OCI-LY7 (cell line): ENCODE data around the gene UVSSA. TPM values are rescaled to one million over a fixed set of nuclear protein-coding genes. Genes with fewer than 3 reads are reported as not detected.

ENCODE experiments used
- BruUV-seq: library from RNA; stranded (reverse); fragments of 400-500 nt; replicated peaks from 2 replicates; lab custom pipeline; 2021; lab: Mats Ljungman, UMichigan
- CTCF ChIA-PET: fragments of 300-600 bp; sonication (Branson Sonifier 250); formaldehyde crosslinking; loops from one replicate; lab custom pipeline; 2022; ENCODE audit warnings: antibody characterized with exemption; ENCODE audit not compliant: unreplicated experiment; lab: Charles Lee
- POLR2A ChIA-PET: fragments of 300-600 bp; sonication (Branson Sonifier 250); formaldehyde crosslinking; loops from one replicate; lab custom pipeline; 2022; ENCODE audit warnings: antibody characterized with exemption; lab: Charles Lee
- DNase-seq: peaks from one replicate; pipeline ENCODE4 v3.0.0-alpha.2; 2015; ENCODE audit warnings: low spot score
- H2AFZ ChIP-seq: fragments of 200-600 bp; sonication (generic), shearing (Covaris generic); 2 replicates; pipeline ENCODE4 v1.6.1; 2014; ENCODE audit warnings: mild to moderate bottlenecking, antibody characterized with exemption, low read length, moderate library complexity
- H3K27ac ChIP-seq: fragments of 200-600 bp; sonication (generic); 2 replicates; pipeline ENCODE4 v1.5.1; 2014; ENCODE audit warnings: mixed run types, low read depth, mild to moderate bottlenecking, moderate library complexity, low read length, inconsistent platforms; ENCODE audit not compliant: poor library complexity, severe bottlenecking
- H3K36me3 ChIP-seq: fragments of 200-600 bp; sonication (generic); 2 replicates; pipeline ENCODE4 v1.6.1; 2014; ENCODE audit warnings: mild to moderate bottlenecking, antibody characterized with exemption, low read length, moderate library complexity, mixed read lengths; ENCODE audit not compliant: insufficient read depth
- H3K4me1 ChIP-seq: fragments of 200-600 bp; sonication (generic); 2 replicates; pipeline ENCODE4 v1.5.1; 2014; ENCODE audit warnings: mild to moderate bottlenecking, low read length; ENCODE audit not compliant: insufficient read depth, poor library complexity, severe bottlenecking
- H3K4me2 ChIP-seq: fragments of 200-600 bp; sonication (generic); 2 replicates; pipeline ENCODE4 v1.6.1; 2014; ENCODE audit warnings: mild to moderate bottlenecking, low read length
- H3K4me3 ChIP-seq: fragments of 200-600 bp; sonication (generic); 2 replicates; pipeline ENCODE4 v1.5.1; 2014; ENCODE audit warnings: mild to moderate bottlenecking, low read depth, low read length; ENCODE audit not compliant: poor library complexity, severe bottlenecking
- H3K79me2 ChIP-seq: fragments of 200-600 bp; sonication (generic); 2 replicates; pipeline ENCODE4 v1.6.1; 2016; ENCODE audit warnings: low read depth, mild to moderate bottlenecking, low read length, moderate library complexity, mixed read lengths; ENCODE audit not compliant: insufficient read depth
- H3K9me2 ChIP-seq: fragments of 200-600 bp; sonication (generic); 2 replicates; pipeline ENCODE4 v1.6.1; 2016; ENCODE audit warnings: mild to moderate bottlenecking, low read length, mixed read lengths; ENCODE audit not compliant: insufficient read depth
- H3K9me3 ChIP-seq: fragments of 200-600 bp; sonication (generic); 2 replicates; pipeline ENCODE4 v1.6.1; 2014; ENCODE audit warnings: mild to moderate bottlenecking, mixed run types, low read length, mixed read lengths
- H4K20me1 ChIP-seq: fragments of 200-600 bp; sonication (generic); 2 replicates; pipeline ENCODE4 v1.6.1; 2014; ENCODE audit warnings: mild to moderate bottlenecking, antibody characterized with exemption, low read length, moderate library complexity, mixed read lengths; ENCODE audit not compliant: insufficient read depth
- CTCF ChIP-seq: fragments of 200-600 bp; sonication (generic); conservative IDR thresholded peaks from 2 replicates; pipeline ENCODE4 v1.5.1; 2014; ENCODE audit warnings: mild to moderate bottlenecking, antibody characterized with exemption, low read length, moderate library complexity, mixed read lengths
- EZH2phosphoT487 ChIP-seq: fragments of 200-600 bp; sonication (generic); IDR thresholded peaks from 2 replicates; pipeline ENCODE4 v1.6.1; 2018; ENCODE audit warnings: low read depth, borderline replicate concordance, mild to moderate bottlenecking, mixed run types, antibody characterized with exemption, low read length, moderate library complexity, mixed read lengths
- intact Hi-C: fragments of 100-400 bp; cut with micrococcal nuclease; formaldehyde crosslinking; loops from one replicate; pipeline ENCODE4 v1.10.0; 2022; ENCODE audit not compliant: unreplicated experiment
- total RNA-seq, 2 experiments: library from RNA; depleted of rRNA in 1 of 2; stranded (reverse); fragments of >200 nt in 1 of 2; shearing (Covaris generic) in 1 of 2; gene quantifications; 2 replicates each; pipeline ENCODE4 v1.2.3, GENCODE V29; 2014 to 2022

Gene UVSSA
- total RNA-seq, 2 experiments from 2014 or later, result 13.2 to 43.2 TPM

DNA sequence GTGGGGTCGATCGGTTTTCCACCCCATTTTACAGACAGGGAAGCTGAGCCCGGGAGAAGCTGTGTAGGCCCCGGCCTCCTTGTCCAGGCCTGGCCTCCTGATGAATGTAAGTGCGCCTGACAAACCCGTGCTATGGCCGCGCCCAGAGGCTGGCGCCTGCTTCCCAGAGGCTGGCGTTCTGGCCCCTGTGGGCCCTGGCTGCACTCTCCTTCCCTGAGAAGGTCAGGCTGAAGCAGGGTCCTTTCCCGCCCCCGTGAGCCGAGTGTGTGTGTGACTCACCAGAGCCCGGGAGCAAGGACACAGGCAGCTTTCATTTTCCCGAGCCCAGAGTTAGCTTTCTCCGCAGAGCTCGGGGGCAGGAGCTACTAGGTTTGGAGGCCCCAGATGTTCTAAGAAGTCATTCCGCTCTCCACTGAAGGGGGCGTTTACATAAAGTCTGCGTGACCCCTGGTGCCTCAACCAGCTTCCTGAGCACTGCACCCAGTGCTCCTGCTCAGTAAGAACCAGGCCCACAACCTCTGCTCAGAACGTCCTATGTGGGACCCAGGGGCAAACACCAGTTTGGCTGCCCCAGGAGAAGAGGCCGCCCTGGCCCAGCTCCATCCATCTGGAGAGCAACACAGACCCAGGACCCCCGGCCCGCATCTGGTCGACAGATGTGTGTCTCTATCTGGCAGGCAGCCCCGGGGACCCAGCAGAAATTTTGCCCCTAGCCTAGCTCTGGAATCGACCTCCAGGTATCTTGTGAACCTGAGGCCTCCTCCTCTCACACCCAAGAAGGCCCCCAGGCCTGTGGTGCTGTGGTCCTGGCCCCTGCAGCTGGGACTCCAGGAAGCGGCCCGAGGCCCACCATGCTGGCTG lies 13.6 kb downstream of the UVSSA start:
- no TSS peak for BruUV-seq
- intact Hi-C loops, result no loop called here
- H2AFZ ChIP-seq, result no peak overlapping the region
- H3K4me3 ChIP-seq, result no peak overlapping the region
- POLR2A ChIA-PET, result no interaction called here
- H3K36me3 ChIP-seq, result peaks cover 26% of the 10 kb centered on the region
- no peaks in the 10 kb centered on the region for H3K79me2 ChIP-seq
- CTCF ChIA-PET, result no interaction called here
- H3K9me2 ChIP-seq, result no peaks in the 10 kb centered on the region
- TF ChIP-seq CTCF (no peak), EZH2phosphoT487 (no peak)
- H3K4me1 ChIP-seq, result no peaks in the 10 kb centered on the region
- H4K20me1 ChIP-seq, result no peaks in the 10 kb centered on the region; the same call in 1 of the 2 replicates
- no peak for DNase-seq
- H3K9me3 ChIP-seq, result no peaks in the 10 kb centered on the region
- H3K4me2 ChIP-seq, result no peak overlapping the region
- H3K27ac ChIP-seq, result no peak overlapping the region

DNA sequence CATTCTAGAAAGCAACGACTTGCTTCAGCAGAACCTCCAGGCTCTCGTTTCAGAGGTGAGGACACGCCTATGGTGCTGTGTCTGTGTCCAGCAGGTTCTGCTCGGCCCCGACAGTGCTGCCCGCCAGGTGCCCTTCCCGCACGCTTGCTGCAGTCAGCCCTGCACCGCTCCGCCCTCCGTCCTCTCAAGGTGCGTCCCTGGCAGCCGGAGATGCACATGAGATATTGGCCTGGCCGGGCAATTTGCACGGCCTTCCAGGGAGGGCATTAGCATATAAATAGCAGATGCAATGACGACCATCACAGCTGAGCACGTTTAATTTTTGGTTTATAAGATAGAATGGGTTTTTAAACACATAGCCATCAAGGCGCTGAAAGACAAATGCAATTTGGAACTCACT lies 14.4 kb downstream of the UVSSA start:
- ChIA-PET CTCF (no interaction called here), POLR2A (no interaction called here)
- Histone ChIP-seq H3K4me3 (no peak overlapping the region), H3K9me2 (no peaks in the 10 kb centered on the region), H3K27ac (no peak overlapping the region), H4K20me1 (no peaks in the 10 kb centered on the region), H3K4me1 (no peaks in the 10 kb centered on the region), H3K9me3 (no peaks in the 10 kb centered on the region), H3K79me2 (no peaks in the 10 kb centered on the region), H3K36me3 (peaks cover 23% of the 10 kb centered on the region), H2AFZ (no peak overlapping the region), H3K4me2 (no peak overlapping the region)
- no peak for DNase-seq
- no TSS peak for BruUV-seq
- intact Hi-C loops, result no loop called here
- TF ChIP-seq EZH2phosphoT487 (no peak), CTCF (no peak)

DNA sequence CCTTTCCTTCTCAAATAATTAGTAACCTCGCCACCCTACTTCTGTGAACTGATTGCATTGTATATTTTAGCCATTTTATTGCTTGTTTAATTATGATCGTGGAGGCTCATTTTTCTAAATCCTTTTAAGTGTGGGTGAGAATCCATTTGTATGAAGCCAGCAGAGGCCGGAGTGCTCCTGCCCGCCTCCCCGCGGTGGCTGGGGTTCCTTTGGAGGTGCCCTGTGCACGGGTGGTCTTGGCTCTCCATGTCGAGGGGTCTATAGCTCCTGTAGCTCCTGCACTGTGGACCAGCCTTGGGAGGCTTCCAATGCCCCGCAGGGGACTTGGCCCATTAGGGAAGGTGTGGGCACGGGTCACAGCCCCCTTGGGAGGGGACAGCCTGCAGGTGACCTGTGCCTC lies 15.0 kb downstream of the UVSSA start:
- TF ChIP-seq CTCF (no peak), EZH2phosphoT487 (no peak)
- Histone ChIP-seq H3K27ac (no peak overlapping the region), H3K4me1 (no peaks in the 10 kb centered on the region), H4K20me1 (no peaks in the 10 kb centered on the region), H3K4me2 (no peak overlapping the region), H3K9me2 (no peaks in the 10 kb centered on the region), H2AFZ (no peak overlapping the region), H3K9me3 (no peaks in the 10 kb centered on the region), H3K4me3 (no peak overlapping the region), H3K79me2 (no peaks in the 10 kb centered on the region), H3K36me3 (peaks cover 19% of the 10 kb centered on the region)
- ChIA-PET POLR2A (no interaction called here), CTCF (no interaction called here)
- no TSS peak for BruUV-seq
- DNase-seq, result no peak
- intact Hi-C loops, result no loop called here
